A549 treated with GW870086 at 1 μM for 4 hours (cell line): Measurements from ENCODE around the gene KRT222. TPM values are rescaled to one million over a fixed set of nuclear protein-coding genes. Genes with fewer than 3 reads are reported as not detected.

Experiments used
- total RNA-seq: library from RNA; stranded (reverse); fragments of 200-300 nt; extraction: Qiagen RNA extraction; gene quantifications from 5 replicates; pipeline ENCODE4 v1.2.3, GENCODE V29; 2022; ENCODE audit warnings: low read depth

Gene KRT222
- total RNA-seq, result 0.19 to 0.52 TPM (median 0.44 TPM) in 4 of 5 replicates, not detected in the other

DNA sequence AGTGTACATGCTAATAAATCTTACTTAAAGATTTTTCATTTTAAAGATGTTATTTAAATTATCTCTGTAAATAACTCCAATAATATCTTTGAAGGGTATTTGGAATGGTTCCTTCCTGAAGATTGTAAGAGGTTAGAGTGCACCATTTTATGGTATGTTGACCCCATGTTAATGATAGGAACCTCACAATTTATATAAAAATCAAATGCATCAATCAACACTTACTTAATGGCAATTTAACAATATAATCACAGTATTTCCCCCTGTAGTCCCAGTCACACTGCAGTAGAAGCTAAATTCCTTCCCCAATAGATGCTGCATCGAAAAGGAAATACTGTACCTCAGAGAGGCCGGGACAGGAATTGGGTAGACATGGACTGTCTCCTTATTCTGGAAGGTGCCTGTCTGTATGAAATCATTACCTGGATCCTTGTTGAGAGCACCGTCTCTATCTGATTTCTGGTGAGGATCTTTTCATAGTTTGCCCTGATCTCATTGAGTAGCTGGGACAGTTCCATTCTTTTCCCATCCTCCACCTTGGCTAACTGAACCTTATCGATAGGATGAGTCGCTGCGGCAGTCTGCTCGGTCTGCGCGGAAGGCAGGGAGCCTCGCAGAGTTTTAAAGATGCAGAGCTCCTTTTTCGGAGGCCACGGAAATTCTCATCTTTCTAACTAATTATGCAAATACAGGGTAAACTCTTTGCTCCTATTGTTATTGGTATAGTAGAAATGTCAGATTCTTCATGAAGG is at the start of gene KRT222:
TSS of gene KRT222 (minus strand) at position 596 of the 752 bp plus-strand sequence. CDS start at position 518, 78 bp downstream.

DNA sequence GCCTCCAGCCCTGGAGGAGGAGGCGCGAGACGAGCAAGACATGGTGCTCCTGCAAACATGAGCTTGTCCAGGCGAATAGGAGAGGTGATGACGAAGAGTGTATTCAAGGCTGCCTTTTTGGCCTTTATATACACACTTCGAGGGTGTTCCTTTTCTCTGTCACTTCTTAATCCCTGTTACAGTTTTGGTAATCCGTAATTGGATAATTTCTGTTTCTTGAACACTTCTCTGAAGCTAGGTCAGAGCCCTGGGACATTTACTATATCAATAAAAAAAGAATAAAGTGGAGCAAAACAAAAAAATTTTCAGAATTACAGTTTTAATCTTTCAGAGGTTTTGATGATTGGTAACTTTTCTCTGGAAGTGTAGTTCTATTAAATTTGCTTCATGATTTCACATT is 38.7 kb upstream of the KRT222 start, which contains the start of gene KRT24:
TSS of gene KRT24 (minus strand) at position 101 of the 400 bp plus-strand sequence. CDS start at position 42, 59 bp downstream.

DNA sequence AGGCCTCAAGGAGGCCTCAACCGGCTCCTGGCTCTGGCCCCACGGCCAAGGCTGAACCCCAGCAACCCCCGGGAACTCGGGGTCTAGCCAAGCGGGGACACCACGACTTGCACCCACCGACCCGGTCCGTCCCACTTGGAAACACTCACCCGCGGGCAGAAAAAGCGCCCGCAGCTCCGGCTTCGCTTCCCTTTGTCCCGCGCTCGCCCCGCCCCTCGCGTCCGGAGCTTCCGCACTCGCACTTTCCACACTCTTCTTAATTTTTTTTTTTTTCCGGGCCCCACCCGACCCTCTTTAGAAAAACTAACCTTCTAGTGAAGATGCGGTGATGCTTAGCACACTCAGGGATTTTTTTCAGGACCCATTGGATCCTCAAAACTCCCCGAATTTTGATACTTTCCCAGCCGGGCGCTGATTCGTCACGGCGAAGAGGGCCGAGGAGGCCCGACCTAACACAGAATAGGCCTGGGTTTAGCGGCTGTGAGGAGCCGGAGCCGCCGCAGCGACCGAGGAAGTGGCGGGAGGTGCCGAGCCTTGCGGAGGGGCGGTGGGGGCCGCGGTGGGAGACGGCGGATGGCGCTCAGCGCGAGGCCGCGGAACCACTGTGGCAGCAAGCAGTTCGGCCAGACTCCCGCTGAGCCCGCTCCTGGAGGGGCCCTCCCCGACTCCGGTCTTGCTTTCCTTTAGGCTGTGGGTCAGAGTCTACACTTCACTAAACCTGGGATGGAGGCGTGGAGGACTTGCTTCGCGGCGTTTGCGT is 17.2 kb downstream of the KRT222 start, which contains the start of gene SMARCE1:
TSS of gene SMARCE1 (minus strand) at position 195 of the 760 bp plus-strand sequence. CDS start 2,016 bp downstream, outside the sequence.

Other genes starting within 250 kb of the KRT222 start
- gene TOP2A, start 247.3 kb downstream of the KRT222 start, total RNA-seq, result 178 to 251 TPM (median 211 TPM) in 5 replicates
- 2,204 to 2,821 TPM (median 2,655 TPM) in 5 replicates for gene IGFBP4, start 221.7 kb downstream of the KRT222 start, total RNA-seq
- gene TNS4, start 163.6 kb downstream of the KRT222 start, total RNA-seq, result 186 to 238 TPM (median 217 TPM) in 5 replicates
- 0.74 to 1.1 TPM (median 0.94 TPM) in 5 replicates for gene CCR7, start 99.7 kb downstream of the KRT222 start, total RNA-seq
- gene SMARCE1, start 17.4 kb downstream of the KRT222 start, total RNA-seq, result 100 to 115 TPM (median 110 TPM) in 5 replicates
- not detected in 5 replicates for gene KRT24, start 38.6 kb upstream of the KRT222 start, total RNA-seq
- gene KRT25, start 90.2 kb upstream of the KRT222 start, total RNA-seq, result not detected in 5 replicates
- not detected in 5 replicates for gene KRT26, start 107.0 kb upstream of the KRT222 start, total RNA-seq
- not detected in 5 replicates for gene KRT27, start 117.4 kb upstream of the KRT222 start, total RNA-seq
- not detected in 5 replicates for gene KRT28, start 134.8 kb upstream of the KRT222 start, total RNA-seq
- gene KRT10, start 157.4 kb upstream of the KRT222 start, total RNA-seq, result 93.1 to 121 TPM (median 103 TPM) in 5 replicates
- gene KRT12, start 202.0 kb upstream of the KRT222 start, total RNA-seq, result not detected in 5 replicates
- 0.10 to 0.53 TPM (median 0.27 TPM) in 5 replicates for gene KRT20, start 220.1 kb upstream of the KRT222 start, total RNA-seq